ENCODE measurements around the gene TEX35. TPM values are rescaled to one million over a fixed set of nuclear protein-coding genes. Genes with fewer than 3 reads are reported as not detected.

The TEX35 gene
- total and polyA plus RNA-seq, 4 donors = not detected

DNA sequence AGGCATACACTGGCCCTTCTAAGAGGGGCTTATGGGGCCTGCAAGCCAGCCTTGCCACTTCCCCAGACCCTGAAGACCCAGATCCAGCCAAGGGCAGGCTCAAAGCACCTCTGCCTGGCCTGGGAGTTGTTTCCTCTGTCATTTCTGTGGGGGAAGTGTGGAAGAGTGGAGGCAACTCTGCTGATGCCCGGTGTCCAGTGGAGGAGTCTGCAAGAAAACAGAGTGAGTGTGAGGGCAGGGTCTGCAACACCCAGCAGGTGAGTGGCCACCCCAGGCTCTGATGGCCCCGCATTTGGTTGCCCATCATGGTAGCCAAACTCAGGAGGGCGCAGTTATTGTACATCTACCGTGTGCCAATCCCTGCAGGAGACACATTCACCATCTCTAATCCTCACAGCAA is 24.5 kb upstream of the TEX35 start:
- Histone ChIP-seq H3K9ac (ENCODE audit: low read depth in 1 of 2, low read length in 2 of 2) (no peak overlapping the region), H3K36me3 (ENCODE audit: control insufficient read depth in 4 of 4, insufficient read depth in 3 of 4, low read depth in 1 of 4, low read length in 3 of 4) (no peaks in the 10 kb centered on the region), H3K9me3 (ENCODE audit: control insufficient read depth in 4 of 4, low read length in 3 of 4) (no peaks in the 10 kb centered on the region), H3K4me3 (ENCODE audit: low read depth in 1 of 3, low read length in 3 of 3) (no peak overlapping the region), H3K27me3 (ENCODE audit: control insufficient read depth in 4 of 4, insufficient read depth in 4 of 4, low read length in 3 of 4) (no peaks in the 10 kb centered on the region), H3K4me1 (ENCODE audit: control insufficient read depth in 4 of 4, insufficient read depth in 4 of 4, low read length in 3 of 4) (peaks cover 0 to 4% (median 1%) of the 10 kb centered on the region in 4 donors), H3K27ac (ENCODE audit: low read depth in 1 of 2, low read length in 2 of 2) (no peak overlapping the region)
- no peak for TF ChIP-seq HNF4G (IDR thresholded peaks at IDR 0.05)
- TF ChIP-seq, protein P1, sequence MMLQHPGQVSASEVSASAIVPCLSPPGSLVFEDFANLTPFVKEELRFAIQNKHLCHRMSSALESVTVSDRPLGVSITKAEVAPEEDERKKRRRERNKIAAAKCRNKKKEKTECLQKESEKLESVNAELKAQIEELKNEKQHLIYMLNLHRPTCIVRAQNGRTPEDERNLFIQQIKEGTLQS (IDR thresholded peaks at IDR 0.05) = no peak
- TF ChIP-seq RAD21 (IDR thresholded peaks at IDR 0.05) = no peak
- no peak for TF ChIP-seq FOXA1 (IDR thresholded peaks at IDR 0.05)
- TF ChIP-seq, protein P2, sequence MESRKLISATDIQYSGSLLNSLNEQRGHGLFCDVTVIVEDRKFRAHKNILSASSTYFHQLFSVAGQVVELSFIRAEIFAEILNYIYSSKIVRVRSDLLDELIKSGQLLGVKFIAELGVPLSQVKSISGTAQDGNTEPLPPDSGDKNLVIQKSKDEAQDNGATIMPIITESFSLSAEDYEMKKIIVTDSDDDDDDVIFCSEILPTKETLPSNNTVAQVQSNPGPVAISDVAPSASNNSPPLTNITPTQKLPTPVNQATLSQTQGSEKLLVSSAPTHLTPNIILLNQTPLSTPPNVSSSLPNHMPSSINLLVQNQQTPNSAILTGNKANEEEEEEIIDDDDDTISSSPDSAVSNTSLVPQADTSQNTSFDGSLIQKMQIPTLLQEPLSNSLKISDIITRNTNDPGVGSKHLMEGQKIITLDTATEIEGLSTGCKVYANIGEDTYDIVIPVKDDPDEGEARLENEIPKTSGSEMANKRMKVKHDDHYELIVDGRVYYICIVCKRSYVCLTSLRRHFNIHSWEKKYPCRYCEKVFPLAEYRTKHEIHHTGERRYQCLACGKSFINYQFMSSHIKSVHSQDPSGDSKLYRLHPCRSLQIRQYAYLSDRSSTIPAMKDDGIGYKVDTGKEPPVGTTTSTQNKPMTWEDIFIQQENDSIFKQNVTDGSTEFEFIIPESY (IDR thresholded peaks at IDR 0.05) = no peak
- TF ChIP-seq FOXA2 (IDR thresholded peaks at IDR 0.05) = no peak
- WGBS = 97% methylated on average over 4 of the region's 4 CpGs
- DNase-seq (ENCODE audit: low spot score) = no peak

DNA sequence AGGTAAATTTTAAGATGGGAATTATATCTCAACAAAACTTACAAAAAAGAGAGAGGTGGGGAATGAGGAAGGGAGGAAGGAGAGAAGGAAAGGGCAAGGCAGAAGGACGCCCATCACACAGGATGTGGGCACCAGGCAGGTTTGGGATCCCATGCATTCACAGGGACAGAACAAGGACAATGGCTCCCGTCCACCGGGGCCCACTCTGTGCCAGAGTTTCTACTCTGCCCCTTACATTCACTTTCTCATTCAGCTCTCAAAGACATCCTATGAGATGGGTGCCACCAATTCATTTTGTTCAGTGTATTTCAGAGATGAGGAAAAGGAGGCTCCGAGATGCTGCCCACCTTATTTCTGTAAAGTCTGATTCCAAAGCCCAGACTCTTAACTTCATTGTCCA is 23.5 kb upstream of the TEX35 start:
- Histone ChIP-seq H3K9me3 (ENCODE audit: control insufficient read depth in 4 of 4, low read length in 3 of 4) (no peaks in the 10 kb centered on the region), H3K4me3 (ENCODE audit: low read depth in 1 of 3, low read length in 3 of 3) (no peak overlapping the region), H3K9ac (ENCODE audit: low read depth in 1 of 2, low read length in 2 of 2) (no peak overlapping the region), H3K36me3 (ENCODE audit: control insufficient read depth in 4 of 4, insufficient read depth in 3 of 4, low read depth in 1 of 4, low read length in 3 of 4) (no peaks in the 10 kb centered on the region), H3K27ac (ENCODE audit: low read depth in 1 of 2, low read length in 2 of 2) (no peak overlapping the region), H3K27me3 (ENCODE audit: control insufficient read depth in 4 of 4, insufficient read depth in 4 of 4, low read length in 3 of 4) (no peaks in the 10 kb centered on the region), H3K4me1 (ENCODE audit: control insufficient read depth in 4 of 4, insufficient read depth in 4 of 4, low read length in 3 of 4) (peaks cover 0 to 4% (median 1%) of the 10 kb centered on the region in 4 donors)
- TF ChIP-seq, protein P3, sequence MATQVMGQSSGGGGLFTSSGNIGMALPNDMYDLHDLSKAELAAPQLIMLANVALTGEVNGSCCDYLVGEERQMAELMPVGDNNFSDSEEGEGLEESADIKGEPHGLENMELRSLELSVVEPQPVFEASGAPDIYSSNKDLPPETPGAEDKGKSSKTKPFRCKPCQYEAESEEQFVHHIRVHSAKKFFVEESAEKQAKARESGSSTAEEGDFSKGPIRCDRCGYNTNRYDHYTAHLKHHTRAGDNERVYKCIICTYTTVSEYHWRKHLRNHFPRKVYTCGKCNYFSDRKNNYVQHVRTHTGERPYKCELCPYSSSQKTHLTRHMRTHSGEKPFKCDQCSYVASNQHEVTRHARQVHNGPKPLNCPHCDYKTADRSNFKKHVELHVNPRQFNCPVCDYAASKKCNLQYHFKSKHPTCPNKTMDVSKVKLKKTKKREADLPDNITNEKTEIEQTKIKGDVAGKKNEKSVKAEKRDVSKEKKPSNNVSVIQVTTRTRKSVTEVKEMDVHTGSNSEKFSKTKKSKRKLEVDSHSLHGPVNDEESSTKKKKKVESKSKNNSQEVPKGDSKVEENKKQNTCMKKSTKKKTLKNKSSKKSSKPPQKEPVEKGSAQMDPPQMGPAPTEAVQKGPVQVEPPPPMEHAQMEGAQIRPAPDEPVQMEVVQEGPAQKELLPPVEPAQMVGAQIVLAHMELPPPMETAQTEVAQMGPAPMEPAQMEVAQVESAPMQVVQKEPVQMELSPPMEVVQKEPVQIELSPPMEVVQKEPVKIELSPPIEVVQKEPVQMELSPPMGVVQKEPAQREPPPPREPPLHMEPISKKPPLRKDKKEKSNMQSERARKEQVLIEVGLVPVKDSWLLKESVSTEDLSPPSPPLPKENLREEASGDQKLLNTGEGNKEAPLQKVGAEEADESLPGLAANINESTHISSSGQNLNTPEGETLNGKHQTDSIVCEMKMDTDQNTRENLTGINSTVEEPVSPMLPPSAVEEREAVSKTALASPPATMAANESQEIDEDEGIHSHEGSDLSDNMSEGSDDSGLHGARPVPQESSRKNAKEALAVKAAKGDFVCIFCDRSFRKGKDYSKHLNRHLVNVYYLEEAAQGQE (IDR thresholded peaks at IDR 0.05) = no peak
- no peak for TF ChIP-seq TAF1 (conservative IDR thresholded peaks at IDR 0.05)
- TF ChIP-seq FOXA2 (IDR thresholded peaks at IDR 0.05) = no peak
- TF ChIP-seq, protein P4, sequence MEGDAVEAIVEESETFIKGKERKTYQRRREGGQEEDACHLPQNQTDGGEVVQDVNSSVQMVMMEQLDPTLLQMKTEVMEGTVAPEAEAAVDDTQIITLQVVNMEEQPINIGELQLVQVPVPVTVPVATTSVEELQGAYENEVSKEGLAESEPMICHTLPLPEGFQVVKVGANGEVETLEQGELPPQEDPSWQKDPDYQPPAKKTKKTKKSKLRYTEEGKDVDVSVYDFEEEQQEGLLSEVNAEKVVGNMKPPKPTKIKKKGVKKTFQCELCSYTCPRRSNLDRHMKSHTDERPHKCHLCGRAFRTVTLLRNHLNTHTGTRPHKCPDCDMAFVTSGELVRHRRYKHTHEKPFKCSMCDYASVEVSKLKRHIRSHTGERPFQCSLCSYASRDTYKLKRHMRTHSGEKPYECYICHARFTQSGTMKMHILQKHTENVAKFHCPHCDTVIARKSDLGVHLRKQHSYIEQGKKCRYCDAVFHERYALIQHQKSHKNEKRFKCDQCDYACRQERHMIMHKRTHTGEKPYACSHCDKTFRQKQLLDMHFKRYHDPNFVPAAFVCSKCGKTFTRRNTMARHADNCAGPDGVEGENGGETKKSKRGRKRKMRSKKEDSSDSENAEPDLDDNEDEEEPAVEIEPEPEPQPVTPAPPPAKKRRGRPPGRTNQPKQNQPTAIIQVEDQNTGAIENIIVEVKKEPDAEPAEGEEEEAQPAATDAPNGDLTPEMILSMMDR (IDR thresholded peaks at IDR 0.05; ENCODE audit: low read depth, low read length, missing input control) = no peak
- no peak for TF ChIP-seq RAD21 (IDR thresholded peaks at IDR 0.05)
- TF ChIP-seq NR2F2 (IDR thresholded peaks at IDR 0.05) = no peak
- TF ChIP-seq HNF4A (conservative IDR thresholded peaks at IDR 0.05) = no peak
- DNase-seq (ENCODE audit: low spot score) = no peak
- WGBS = 92% methylated on average over 4 of the region's 4 CpGs
